ENCODE measurements around the gene HIF3A. TPM values are rescaled to one million over a fixed set of nuclear protein-coding genes. Genes with fewer than 3 reads are reported as not detected.

Gene HIF3A
- total and polyA plus RNA-seq, 9 of the 15 experiments (the other 6 are each of a cell fraction or from before 2014, with no cell fraction given), result 0.29 TPM; not detected in 8

DNA sequence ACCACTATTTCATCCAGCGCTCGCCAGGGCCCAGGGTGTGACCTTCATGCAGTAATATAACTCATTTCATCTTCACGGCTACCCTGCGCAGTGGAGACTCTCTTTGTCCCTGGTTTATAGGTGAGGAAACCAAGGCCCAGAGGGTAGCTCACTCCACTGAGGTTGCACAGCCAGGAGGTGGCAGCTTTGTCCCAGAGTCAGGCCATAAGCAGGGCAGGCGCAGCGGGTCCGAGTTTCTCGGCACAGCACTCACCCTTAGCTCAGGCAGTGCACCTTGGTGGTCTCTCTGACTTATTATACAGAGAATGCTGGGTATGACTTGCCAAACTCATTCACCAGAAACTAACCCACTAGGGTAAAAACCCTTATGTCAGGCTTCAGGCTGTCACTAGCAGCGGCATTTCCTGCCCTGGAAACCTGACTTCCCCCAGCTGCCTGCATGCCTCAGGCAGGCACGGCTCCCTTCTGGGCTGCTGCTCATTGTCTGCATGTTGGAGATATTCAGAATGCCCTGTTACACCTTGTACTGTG is 74.6 kb downstream of the HIF3A start (continued):
- TF ChIP-seq, protein P1, sequence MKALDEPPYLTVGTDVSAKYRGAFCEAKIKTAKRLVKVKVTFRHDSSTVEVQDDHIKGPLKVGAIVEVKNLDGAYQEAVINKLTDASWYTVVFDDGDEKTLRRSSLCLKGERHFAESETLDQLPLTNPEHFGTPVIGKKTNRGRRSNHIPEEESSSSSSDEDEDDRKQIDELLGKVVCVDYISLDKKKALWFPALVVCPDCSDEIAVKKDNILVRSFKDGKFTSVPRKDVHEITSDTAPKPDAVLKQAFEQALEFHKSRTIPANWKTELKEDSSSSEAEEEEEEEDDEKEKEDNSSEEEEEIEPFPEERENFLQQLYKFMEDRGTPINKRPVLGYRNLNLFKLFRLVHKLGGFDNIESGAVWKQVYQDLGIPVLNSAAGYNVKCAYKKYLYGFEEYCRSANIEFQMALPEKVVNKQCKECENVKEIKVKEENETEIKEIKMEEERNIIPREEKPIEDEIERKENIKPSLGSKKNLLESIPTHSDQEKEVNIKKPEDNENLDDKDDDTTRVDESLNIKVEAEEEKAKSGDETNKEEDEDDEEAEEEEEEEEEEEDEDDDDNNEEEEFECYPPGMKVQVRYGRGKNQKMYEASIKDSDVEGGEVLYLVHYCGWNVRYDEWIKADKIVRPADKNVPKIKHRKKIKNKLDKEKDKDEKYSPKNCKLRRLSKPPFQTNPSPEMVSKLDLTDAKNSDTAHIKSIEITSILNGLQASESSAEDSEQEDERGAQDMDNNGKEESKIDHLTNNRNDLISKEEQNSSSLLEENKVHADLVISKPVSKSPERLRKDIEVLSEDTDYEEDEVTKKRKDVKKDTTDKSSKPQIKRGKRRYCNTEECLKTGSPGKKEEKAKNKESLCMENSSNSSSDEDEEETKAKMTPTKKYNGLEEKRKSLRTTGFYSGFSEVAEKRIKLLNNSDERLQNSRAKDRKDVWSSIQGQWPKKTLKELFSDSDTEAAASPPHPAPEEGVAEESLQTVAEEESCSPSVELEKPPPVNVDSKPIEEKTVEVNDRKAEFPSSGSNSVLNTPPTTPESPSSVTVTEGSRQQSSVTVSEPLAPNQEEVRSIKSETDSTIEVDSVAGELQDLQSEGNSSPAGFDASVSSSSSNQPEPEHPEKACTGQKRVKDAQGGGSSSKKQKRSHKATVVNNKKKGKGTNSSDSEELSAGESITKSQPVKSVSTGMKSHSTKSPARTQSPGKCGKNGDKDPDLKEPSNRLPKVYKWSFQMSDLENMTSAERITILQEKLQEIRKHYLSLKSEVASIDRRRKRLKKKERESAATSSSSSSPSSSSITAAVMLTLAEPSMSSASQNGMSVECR (CRISPR knock-in tag; IDR thresholded peaks at IDR 0.05), result no peak
- TF ChIP-seq RAD21 (CRISPR knock-in tag; conservative IDR thresholded peaks at IDR 0.05 in 1 of 2, IDR thresholded peaks at IDR 0.05 in 1 of 2), result no peak

DNA sequence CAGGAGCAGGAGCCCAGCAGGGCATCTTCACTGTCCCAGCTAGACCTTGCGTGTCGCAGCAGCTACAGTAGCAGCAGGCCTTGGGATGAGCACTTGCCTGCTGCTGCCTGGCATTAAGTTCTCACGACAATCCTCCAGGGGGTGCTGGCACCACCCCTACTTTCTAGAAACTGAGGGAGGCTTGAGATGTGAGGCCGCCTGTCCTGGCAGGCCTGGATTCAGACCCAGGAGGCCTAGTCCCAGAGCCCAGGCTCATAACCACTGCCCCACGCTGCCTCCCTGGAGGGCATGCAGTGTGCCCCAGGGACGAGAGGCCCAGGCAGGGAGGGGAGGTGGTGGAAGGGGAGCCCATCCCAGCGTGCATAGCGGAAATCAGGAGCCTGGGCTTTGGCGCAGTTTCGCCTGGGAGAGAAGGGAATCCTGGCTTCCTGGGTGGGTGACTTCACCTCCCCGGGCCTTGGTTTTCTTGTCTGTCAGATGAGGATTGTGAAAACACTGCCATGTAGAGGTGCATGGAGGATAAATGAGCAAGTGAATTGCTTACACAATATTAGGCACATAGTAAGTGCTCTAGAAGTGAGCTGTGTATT is 76.2 kb downstream of the HIF3A start:
- in situ Hi-C loops (cut with MboI) (no loop called here), intact Hi-C loops (cut with micrococcal nuclease) (no loop called here)
- peaks cover 10% of the 10 kb centered on the region; the same call in 1 of the 2 replicates for H4K20me1 ChIP-seq (replicated peaks; ENCODE audit: control insufficient read depth, insufficient read depth, low read length)
- H3K9ac ChIP-seq (ENCODE audit: insufficient read depth in 1 of 2, low read depth in 2 of 2, low read length in 2 of 2), result 0 out of 4 replicates have a peak overlapping the region, but pooled peaks of 1 of the 2 experiments have one; percentile 5
- no peaks in the 10 kb centered on the region for H3K9me3 ChIP-seq (replicated peaks; ENCODE audit: control insufficient read depth, insufficient read depth, low read depth, low read length)
- H3K36me3 ChIP-seq (ENCODE audit: control insufficient read depth, insufficient read depth, low read length), result peaks cover 77% of the 10 kb centered on the region
- ATAC-seq (no peak), DNase-seq (ENCODE audit: extremely low read depth in 1 of 4, low spot score in 3 of 4) (no peak), FAIRE-seq (no peak)
- no peaks in the 10 kb centered on the region for H3K9me1 ChIP-seq (ENCODE audit: control insufficient read depth, insufficient read depth, low read length)
- H3K4me2 ChIP-seq (ENCODE audit: insufficient read depth, low read length), result no peak overlapping the region
- no peak overlapping the region for H3K27ac ChIP-seq (ENCODE audit: extremely low read depth, low read depth, low read length)
- BruUV-seq (replicated peaks), result no TSS peak
- H2AFZ ChIP-seq (ENCODE audit: low read depth, low read length), result no peak overlapping the region
- ChIA-PET POLR2A (interaction anchor here (0.6 to 2.9 kb wide), 3 partner anchors 9 to 1456 kb away, joined by 3 to 10 read pairs (median 3); no protein-coding TSS in a partner anchor), CTCF (ENCODE audit: low intra/inter-chr PET ratio) (interaction anchor here (0.7 kb wide), 1 partner anchor 307 kb away, joined by 3 read pairs; no protein-coding TSS in a partner anchor)
- no peak overlapping the region for H3K4me3 ChIP-seq
- no peaks in the 10 kb centered on the region for H3K27me3 ChIP-seq (ENCODE audit: control insufficient read depth in 2 of 2, insufficient read depth in 2 of 2, low read length in 2 of 2)
- no peak for TF ChIP-seq CXXC5 (CRISPR knock-in tag; IDR thresholded peaks at IDR 0.05)
- TF ChIP-seq, protein P2, sequence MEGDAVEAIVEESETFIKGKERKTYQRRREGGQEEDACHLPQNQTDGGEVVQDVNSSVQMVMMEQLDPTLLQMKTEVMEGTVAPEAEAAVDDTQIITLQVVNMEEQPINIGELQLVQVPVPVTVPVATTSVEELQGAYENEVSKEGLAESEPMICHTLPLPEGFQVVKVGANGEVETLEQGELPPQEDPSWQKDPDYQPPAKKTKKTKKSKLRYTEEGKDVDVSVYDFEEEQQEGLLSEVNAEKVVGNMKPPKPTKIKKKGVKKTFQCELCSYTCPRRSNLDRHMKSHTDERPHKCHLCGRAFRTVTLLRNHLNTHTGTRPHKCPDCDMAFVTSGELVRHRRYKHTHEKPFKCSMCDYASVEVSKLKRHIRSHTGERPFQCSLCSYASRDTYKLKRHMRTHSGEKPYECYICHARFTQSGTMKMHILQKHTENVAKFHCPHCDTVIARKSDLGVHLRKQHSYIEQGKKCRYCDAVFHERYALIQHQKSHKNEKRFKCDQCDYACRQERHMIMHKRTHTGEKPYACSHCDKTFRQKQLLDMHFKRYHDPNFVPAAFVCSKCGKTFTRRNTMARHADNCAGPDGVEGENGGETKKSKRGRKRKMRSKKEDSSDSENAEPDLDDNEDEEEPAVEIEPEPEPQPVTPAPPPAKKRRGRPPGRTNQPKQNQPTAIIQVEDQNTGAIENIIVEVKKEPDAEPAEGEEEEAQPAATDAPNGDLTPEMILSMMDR (IDR thresholded peaks at IDR 0.05 in 2 of 3, conservative IDR thresholded peaks at IDR 0.05 in 1 of 3; ENCODE audit: insufficient read depth in 2 of 3, low read depth in 1 of 3, low read length in 3 of 3), result 0 out of 6 replicates have a peak, but pooled peaks of 1 of the 3 experiments have one; percentile 18
- WGBS (ENCODE audit: insufficient coverage, low coverage, missing lambda C conversion rate), result 94% methylated on average over 8 of the region's 11 CpGs
- peaks cover 0 to 12% of the 10 kb centered on the region in 2 experiments; a peak in 1 of 5 replicates for H3K4me1 ChIP-seq (replicated peaks in 1 of 2; ENCODE audit: control insufficient read depth in 2 of 2, insufficient read depth in 2 of 2, low read length in 2 of 2)
- peaks cover 26% of the 10 kb centered on the region for H3K79me2 ChIP-seq (ENCODE audit: control insufficient read depth, insufficient read depth, low read length)
